D721Med (cell line): ENCODE measurements around the gene RYK.
"Not testable (repeated sequence)": the region's sequence is repeated elsewhere in the genome, so short reads cannot be mapped to it uniquely, and the experiment has no call there.

Experiments
- DNase-seq: peaks from one replicate; pipeline ENCODE4 v3.0.0; 2011; ENCODE audit warnings: low spot score; ENCODE audit not compliant: insufficient read length
- FAIRE-seq: peaks from 2 replicates; lab custom pipeline; 2011; peaks lifted over from hg19 to GRCh38; lab: Jason Lieb, UNC
- CTCF ChIP-seq: IDR thresholded peaks from 2 replicates; pipeline ENCODE4 v1.5.1; 2012; ENCODE audit warnings: mild to moderate bottlenecking, control low read depth; ENCODE audit not compliant: insufficient read depth; ENCODE audit errors: missing control alignments

Gene RYK

DNA sequence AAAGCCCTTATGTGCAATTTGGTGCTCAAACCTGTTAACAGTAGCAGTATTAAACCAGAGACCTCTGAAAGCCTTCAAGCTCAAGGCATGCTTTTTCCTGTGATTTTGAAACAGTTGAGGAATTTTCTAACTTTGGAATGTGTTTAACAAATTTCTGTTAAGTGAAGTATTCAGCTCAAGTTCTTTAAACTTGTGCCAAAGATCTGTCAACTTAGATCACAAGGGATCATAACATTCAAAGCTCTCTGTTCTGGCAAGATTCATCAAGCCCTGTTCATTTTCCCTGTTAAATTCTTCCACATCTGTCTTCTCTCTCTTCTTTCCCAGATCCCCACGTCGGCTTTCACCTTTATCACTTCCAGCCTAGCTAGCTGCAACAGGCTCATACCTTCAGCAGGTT lies 28.8 kb upstream of the RYK start:
- FAIRE-seq = no peak
- DNase-seq = no peak
- no peak for TF ChIP-seq CTCF

DNA sequence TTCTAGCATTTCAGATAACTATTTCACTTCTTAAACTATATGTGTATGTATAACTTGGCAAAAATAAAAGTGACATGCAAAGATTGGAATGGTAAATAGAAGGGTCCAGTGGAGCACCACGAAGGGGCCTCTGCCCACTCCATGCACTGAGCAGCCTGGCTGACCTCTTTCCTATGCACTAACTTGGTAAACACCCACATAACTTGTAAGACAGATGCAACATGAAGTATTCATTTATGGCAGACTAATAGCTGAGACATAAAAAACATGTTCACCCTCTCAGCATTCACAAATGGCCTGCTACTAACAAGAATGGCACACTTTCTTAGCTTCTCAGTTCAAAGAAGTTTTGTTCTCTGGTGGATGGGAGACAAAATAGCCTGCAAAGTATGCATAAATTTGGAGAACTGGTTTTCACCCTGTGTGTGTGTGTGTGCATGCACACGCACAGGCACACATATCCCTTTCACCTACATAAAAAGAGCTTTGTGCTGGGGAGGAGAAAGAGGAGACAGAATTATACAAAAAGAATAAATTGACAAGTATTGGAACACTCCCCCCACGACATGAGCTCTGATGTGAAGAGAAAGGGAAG lies 26.5 kb upstream of the RYK start:
- TF ChIP-seq CTCF = no peak
- DNase-seq (no peak), FAIRE-seq (no peak)

DNA sequence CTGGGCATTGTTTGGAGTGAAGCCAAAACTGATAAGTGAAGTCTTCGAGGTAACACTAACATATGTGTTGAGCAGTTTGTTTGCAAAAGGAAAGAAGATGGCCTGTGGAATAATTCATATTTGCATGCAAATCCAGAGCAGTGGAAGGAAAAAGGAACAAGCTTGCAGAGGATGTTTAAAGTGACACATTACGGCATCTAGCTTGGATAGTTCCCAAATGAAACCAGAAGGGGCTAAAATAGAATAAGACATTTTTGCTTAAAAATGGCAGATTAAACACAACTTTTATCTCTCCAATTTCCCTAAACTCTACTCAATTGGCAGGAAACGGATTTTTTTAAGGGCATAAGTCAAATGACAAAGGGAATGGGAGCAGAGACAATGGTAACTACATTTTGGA lies 25.4 kb upstream of the RYK start:
- no peak for DNase-seq
- FAIRE-seq = no peak
- no peak for TF ChIP-seq CTCF

- DNase-seq, FAIRE-seq: not testable (repeated sequence)
Observed at GRCh38 chr3:134275110-134275509, 24.5 kb upstream of the RYK start.

GRCh38 chr3:134274571-134274970 lies 23.9 kb upstream of the RYK start:
- FAIRE-seq = no peak
- no peak for DNase-seq
- no peak for TF ChIP-seq CTCF

- DNase-seq (no peak), FAIRE-seq (no peak)
- no peak for TF ChIP-seq CTCF
Observed at GRCh38 chr3:134267996-134268395, 17.3 kb upstream of the RYK start.

DNA sequence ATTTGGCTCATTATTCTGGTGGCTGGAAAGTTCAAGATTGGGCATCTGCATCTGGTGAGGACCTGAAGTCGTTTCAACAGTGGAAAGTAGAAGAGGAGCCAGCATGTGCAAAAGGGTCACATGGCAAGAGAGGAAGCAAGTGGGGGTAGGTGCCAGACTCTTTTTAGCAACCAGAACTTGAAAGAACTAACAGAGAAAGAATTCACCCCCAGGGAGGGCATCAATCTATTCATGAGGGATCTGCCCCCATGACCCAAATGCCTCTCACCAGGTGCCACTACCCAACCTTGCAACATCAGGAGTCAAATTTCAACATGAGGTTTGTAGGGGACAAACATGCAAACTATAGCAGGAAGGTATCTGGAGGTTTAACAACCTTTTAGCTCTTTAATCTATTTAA lies 10.3 kb upstream of the RYK start:
- no peak for DNase-seq
- TF ChIP-seq CTCF = no peak
- no peak for FAIRE-seq
